NCI-H2107 (cell line): ENCODE measurements around the gene ZBTB8A.
"Not testable (repeated sequence)": the region's sequence is repeated elsewhere in the genome, so short reads cannot be mapped to it uniquely, and the experiment has no call there.

Experiments used
- DNase-seq: peaks from one replicate; lab custom pipeline; 2025; lab: John Stamatoyannopoulos, UW

Gene ZBTB8A

DNA sequence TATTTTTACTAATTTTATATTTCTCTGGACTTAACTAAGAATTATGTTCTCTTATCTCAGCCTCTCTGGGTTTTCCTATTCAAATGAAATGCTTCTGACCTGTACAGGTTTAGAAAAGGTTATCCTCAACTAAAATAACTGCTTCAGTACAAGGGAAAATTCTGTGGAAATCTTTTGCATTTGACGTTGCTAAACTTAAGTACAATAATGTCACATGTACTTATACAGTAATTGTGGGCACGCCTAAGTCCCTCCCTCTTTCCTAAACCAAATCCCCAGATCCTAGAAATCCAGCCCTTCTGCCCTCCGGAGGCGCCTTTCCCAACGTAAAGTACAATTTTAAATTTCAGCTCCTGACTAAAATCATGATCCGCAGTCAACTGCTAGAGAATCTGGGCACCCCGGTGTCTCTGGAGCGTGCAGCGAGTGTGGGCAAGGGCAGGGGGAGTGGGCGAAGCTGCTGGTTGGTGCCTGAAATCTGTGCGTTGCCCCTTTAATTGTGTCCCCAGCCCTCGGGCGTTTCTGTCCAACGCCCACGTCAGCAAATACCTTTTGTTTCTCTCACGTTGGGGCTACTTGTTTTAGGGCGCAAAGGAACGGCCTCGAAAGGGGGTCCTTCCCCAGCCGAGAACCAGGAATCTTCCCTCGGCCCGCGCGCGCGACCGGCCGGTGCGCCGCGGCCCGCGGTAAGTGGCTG is at the start of gene ZBTB8A:
TSS of gene ZBTB8A (plus strand) at position 541 of the 697 bp plus-strand sequence. CDS start 53,505 bp downstream, outside the sequence.
- DNase-seq: peak; percentile 34

DNA sequence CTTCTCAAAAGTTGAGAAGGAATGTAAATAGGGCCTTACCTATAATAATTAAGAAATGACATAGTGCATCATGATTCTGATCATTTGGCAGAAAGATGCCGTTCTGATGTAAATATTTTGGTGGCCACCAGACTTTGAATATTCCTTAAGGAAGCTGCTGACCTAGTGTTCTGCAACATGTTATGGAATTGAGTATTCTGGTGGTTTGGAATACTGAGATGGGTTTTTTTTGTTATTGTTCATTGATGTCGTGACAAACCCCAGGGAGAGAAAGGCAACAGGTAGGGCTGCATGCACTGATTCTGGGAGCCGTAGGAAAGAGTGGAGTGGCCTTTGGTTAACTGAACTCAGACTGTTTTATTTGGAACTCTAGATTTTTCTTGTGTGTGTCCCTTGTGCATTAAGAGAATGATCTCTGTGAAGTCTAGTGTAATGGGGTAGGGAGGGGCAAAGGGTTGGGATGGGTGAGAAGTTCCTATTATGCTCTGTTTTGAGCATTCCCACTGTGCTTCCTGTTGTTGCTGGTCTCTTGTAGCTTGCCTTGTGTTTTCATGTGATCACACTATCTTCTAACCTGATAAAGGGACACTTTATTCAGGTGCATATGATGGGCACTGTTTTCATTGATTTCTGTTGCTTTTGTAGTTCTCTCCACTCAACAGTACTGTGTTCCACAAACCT is 49.3 kb upstream of the ZBTB8A start:
- no peak for DNase-seq

GRCh38 chr1:32491386-32491785 is 47.8 kb upstream of the ZBTB8A start:
- no peak for DNase-seq

GRCh38 chr1:32494196-32494595 is 45.0 kb upstream of the ZBTB8A start:
- DNase-seq: no peak

DNA sequence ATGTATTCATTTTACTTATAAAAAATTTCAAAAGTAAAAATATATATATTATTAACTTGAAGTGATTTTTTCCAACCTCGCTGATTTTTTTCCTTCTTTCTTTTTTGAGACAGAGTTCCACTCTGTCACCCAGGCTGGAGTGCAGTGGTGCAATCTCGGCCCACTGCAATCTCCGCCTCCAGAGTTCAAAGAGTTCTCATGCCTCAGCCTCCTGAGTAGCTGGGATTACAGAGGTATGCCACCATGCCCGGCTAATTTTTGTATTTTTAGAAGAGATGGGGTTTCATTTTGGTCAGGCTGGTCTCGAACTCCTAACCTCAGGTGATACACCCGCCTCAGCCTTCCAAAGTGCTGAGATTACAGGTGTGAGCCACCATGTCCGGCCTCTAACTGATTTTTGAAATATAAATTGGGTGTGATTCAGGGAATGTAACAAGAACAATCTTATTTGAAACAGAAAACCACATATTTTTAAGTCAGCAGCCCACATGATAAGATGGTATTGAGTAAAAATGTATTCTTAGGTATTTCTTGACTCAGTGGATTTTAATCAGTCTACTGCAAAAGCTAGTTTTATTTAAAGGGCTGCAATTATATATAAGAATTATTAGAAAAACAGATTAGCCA is 44.4 kb upstream of the ZBTB8A start:
- DNase-seq: no peak

- DNase-seq: no peak
Measured at GRCh38 chr1:32496127-32496526, 43.1 kb upstream of the ZBTB8A start.

GRCh38 chr1:32498751-32499150 is 40.5 kb upstream of the ZBTB8A start:
- DNase-seq: no peak

DNA sequence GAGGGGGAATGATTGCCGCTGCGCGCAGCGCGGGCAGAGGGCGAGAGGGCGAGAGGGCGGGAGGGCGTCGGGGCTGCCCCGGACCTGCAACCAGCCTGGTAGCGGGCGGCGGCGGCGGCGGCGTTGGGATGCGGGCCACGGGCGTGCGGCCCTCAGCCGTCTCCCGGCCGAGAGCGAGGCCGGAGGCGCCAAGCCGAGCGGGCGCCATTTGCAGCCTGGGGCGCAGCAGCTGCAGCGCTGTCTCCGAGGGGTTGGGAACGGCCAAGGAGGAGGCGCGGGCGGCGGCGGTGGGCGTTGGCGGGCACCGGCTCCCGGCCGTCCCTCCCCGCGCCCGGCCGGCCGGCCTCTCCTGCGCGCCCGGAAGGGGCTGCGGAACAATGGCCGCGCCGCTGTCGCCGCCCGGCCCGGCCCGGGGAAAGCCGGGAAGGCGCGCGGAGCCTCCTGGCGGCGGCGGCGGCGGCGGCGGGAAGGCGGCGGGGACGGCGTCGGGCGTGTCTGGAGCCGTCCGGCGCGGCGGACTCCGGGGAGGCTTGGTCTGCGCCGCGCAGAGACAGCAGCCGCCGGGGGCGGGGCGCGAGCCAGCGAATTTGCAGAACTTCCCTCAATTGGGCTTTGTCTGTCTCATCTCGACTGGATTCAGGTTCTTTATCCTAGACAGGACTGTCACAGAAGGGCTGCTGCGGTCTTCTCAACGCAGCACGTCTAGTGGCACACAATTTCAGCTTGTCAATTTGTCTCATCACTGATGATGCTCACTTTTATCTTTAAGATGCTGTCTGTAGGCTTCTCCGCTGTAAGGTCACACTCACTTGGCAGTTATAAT is 38.6 kb upstream of the ZBTB8A start:
- DNase-seq: peak; percentile 35

GRCh38 chr1:32501865-32502264 is 37.4 kb upstream of the ZBTB8A start:
- no peak for DNase-seq

DNA sequence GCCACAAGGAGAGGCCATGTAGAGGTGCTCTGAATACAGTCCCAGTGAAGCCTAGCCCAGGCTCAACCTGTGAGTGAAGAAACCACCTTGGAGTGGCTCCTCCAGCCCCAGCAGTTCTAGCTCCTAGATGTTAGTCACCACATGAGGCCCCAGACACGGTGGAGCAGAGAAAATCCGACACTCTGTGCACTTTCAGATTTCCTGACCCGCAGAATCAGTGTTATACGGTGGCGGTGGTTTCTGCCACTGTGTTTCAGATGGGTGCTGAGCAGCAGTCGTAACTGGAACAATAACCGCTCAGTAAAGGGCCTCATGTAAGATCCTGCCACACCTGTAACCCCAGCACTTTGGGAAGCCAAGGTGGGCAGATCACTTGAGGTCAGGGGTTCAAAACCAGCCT is 36.1 kb upstream of the ZBTB8A start:
- DNase-seq: no peak

- DNase-seq: no peak
Measured at GRCh38 chr1:32507021-32507420, 32.2 kb upstream of the ZBTB8A start.

- no peak for DNase-seq
Measured at GRCh38 chr1:32508761-32509160, 30.5 kb upstream of the ZBTB8A start.

- DNase-seq: no peak
Measured at GRCh38 chr1:32509939-32510338, 29.3 kb upstream of the ZBTB8A start.

DNA sequence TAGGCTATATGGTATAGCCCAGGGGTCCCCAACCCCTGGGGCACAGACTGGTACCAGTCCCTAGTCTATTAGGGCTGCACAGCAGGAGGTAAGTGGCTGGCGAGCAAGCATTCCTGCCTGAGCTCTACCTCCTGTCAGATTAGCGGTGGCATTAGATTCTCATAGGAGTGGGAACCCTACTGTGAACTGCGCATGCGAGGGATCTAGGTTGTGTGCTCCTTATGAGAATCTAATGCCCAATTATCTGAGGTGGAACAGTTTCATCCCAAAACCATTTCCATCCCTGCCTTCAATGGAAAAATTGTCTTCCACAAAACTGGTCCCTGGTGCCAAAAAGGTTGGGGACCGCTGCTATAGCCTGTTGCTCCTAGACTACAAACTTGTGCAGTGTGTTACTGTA is 22.8 kb upstream of the ZBTB8A start:
- DNase-seq: no peak

DNA sequence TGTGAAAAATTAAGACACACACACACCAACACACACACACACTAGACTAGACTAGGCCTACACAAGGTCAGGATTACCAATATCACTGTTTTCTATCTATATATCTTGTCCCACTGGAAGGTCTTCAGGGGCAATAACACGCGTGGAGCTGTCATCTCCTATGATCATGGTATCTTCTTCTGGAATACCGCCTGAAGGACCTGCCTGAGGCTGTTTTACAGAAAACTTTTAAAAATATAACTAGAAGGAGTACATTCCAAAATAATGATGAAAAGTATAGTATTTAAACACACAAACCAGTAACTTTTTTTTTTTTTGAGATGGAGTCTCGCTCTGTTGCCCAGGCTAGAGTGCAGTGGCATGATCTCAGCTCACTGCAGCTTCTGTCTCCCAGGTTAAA is 20.3 kb upstream of the ZBTB8A start:
- no peak for DNase-seq

- DNase-seq: no peak
Measured at GRCh38 chr1:32521165-32521564, 18.1 kb upstream of the ZBTB8A start.

- DNase-seq: no peak
Measured at GRCh38 chr1:32525053-32525452, 14.2 kb upstream of the ZBTB8A start.

GRCh38 chr1:32525661-32526444 is 13.4 kb upstream of the ZBTB8A start:
- no peak for DNase-seq

- not testable (repeated sequence) for DNase-seq
Measured at GRCh38 chr1:32528550-32528949, 10.7 kb upstream of the ZBTB8A start.

DNA sequence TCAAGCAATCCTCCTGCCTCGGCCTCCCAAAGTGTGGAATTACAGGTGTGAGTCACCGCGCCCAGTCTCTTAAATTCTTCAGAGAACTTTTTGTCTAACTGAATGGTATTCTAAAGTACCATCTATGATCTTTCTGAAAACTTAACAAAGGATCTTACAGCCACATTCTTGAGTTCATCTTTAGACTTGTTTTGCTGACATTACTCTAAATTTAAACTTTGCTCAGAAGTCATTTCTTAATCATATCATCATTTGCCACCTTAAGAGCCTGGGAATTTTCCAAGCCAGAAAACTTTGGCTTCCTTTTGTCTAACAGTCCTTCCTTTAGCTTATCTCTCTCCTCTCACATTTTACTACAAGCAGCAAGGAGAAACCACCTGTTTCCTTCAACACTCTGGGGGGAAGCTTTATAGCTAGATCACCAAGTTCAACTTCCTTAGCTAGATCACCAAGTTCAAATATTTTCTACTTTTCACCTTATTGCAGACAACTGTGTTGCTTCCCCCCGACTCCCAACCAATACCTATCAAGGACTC is 5.4 kb upstream of the ZBTB8A start:
- no peak for DNase-seq

- no peak for DNase-seq
Measured at GRCh38 chr1:32536117-32536516, 3.1 kb upstream of the ZBTB8A start.
